22Rv1 (cell line): Measurements from ENCODE around the gene ANK2.

Source experiments
- ZFX ChIP-seq: fragments of 450-650 bp; IDR thresholded peaks from 2 replicates; pipeline ENCODE4 v1.6.1; 2017; ENCODE audit warnings: antibody characterized with exemption, borderline replicate concordance
- TF ChIP-seq, protein P1 (sequence below): fragments of 450-650 bp; IDR thresholded peaks from 2 replicates; pipeline ENCODE4 v1.5.1; 2017; ENCODE audit warnings: mild to moderate bottlenecking

DNA sequence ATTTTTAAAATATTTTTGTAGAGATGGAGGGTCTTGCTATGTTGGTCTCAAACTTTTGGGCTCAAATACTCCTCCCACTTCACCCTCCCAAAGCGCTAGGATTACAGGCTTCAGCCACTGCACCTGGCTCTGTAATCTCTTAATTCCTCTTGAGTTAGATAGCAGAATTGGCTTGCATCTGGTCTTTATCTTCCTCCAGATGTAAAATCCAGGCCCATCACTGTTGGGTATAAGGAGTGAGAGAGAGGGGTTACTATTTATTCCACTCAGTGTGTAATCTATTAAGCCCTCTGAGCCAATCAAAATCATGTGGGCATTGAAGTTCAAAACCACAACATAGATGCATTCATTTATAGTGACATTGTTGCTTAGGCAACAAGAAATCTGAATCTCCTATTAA is 33.9 kb downstream of the ANK2 start:
- TF ChIP-seq, protein P1, sequence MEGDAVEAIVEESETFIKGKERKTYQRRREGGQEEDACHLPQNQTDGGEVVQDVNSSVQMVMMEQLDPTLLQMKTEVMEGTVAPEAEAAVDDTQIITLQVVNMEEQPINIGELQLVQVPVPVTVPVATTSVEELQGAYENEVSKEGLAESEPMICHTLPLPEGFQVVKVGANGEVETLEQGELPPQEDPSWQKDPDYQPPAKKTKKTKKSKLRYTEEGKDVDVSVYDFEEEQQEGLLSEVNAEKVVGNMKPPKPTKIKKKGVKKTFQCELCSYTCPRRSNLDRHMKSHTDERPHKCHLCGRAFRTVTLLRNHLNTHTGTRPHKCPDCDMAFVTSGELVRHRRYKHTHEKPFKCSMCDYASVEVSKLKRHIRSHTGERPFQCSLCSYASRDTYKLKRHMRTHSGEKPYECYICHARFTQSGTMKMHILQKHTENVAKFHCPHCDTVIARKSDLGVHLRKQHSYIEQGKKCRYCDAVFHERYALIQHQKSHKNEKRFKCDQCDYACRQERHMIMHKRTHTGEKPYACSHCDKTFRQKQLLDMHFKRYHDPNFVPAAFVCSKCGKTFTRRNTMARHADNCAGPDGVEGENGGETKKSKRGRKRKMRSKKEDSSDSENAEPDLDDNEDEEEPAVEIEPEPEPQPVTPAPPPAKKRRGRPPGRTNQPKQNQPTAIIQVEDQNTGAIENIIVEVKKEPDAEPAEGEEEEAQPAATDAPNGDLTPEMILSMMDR, result no peak
- TF ChIP-seq ZFX, result no peak
